HL-60/S4 treated with phorbol 12-myristate 13-acetate at 8.2 ng/mL for 4 days and 3 days (cell line): ENCODE measurements around the gene MAP3K3.

ENCODE experiments used
- in situ Hi-C: fragments of 300-500 bp; cut with MboI; formaldehyde crosslinking; loops from 2 replicates; pipeline ENCODE4 v1.15.0; 2022; ENCODE audit warnings: low sequenced_read_pairs

MAP3K3 gene

GRCh38 chr17:63647936-63648335, 25.7 kb downstream of the MAP3K3 start:
- in situ Hi-C loops, result no loop called here

GRCh38 chr17:63649813-63650212, 27.6 kb downstream of the MAP3K3 start:
- in situ Hi-C loops, result no loop called here

- in situ Hi-C loops, result no loop called here
Measured at GRCh38 chr17:63652106-63652505, 29.9 kb downstream of the MAP3K3 start.

GRCh38 chr17:63653050-63653449, 30.8 kb downstream of the MAP3K3 start:
- in situ Hi-C loops, result no loop called here

- in situ Hi-C loops, result no loop called here
Measured at GRCh38 chr17:63657786-63658185, 35.6 kb downstream of the MAP3K3 start.

GRCh38 chr17:63658366-63658765, 36.1 kb downstream of the MAP3K3 start:
- in situ Hi-C loops, result no loop called here

GRCh38 chr17:63659850-63660249, 37.6 kb downstream of the MAP3K3 start:
- in situ Hi-C loops, result no loop called here

GRCh38 chr17:63665527-63666214, 43.5 kb downstream of the MAP3K3 start:
- in situ Hi-C loops, result no loop called here

GRCh38 chr17:63672856-63673255, 50.6 kb downstream of the MAP3K3 start:
- in situ Hi-C loops, result no loop called here

- in situ Hi-C loops, result no loop called here
Measured at GRCh38 chr17:63675231-63675606, 53.0 kb downstream of the MAP3K3 start.

GRCh38 chr17:63675607-63676546, 53.7 kb downstream of the MAP3K3 start:
- in situ Hi-C loops, result no loop called here

- in situ Hi-C loops, result no loop called here
Measured at GRCh38 chr17:63676584-63676983, 54.4 kb downstream of the MAP3K3 start.

- in situ Hi-C loops, result no loop called here
Measured at GRCh38 chr17:63679214-63679613, 57.0 kb downstream of the MAP3K3 start.

GRCh38 chr17:63680700-63681099, 58.5 kb downstream of the MAP3K3 start:
- in situ Hi-C loops, result no loop called here

GRCh38 chr17:63681530-63681929, 59.3 kb downstream of the MAP3K3 start:
- in situ Hi-C loops, result no loop called here

- in situ Hi-C loops, result no loop called here
Measured at GRCh38 chr17:63682441-63682840, 60.2 kb downstream of the MAP3K3 start.

- in situ Hi-C loops, result no loop called here
Measured at GRCh38 chr17:63682981-63683380, 60.8 kb downstream of the MAP3K3 start.

GRCh38 chr17:63685041-63685440, 62.8 kb downstream of the MAP3K3 start:
- in situ Hi-C loops, result no loop called here

- in situ Hi-C loops, result no loop called here
Measured at GRCh38 chr17:63685578-63685977, 63.4 kb downstream of the MAP3K3 start.

- in situ Hi-C loops, result no loop called here
Measured at GRCh38 chr17:63686138-63686685, 64.0 kb downstream of the MAP3K3 start.

- in situ Hi-C loops, result no loop called here
Measured at GRCh38 chr17:63688396-63689020, 66.3 kb downstream of the MAP3K3 start.
